HEK293 (cell line): ENCODE results near the gene SAYSD1.
A peak's percentile ranks its signal among the peaks of the same experiment; 100 is the strongest.

Experiments
- CTCF ChIA-PET: fragments of 350-600 bp; formaldehyde crosslinking; extraction: SDS; loops from one replicate; lab custom pipeline; 2021; ENCODE audit warnings: antibody characterized with exemption; lab: Yijun Ruan, JAX
- POLR2A ChIA-PET: fragments of 300-600 bp; formaldehyde crosslinking; extraction: SDS; loops from one replicate; lab custom pipeline; 2020; ENCODE audit warnings: antibody characterized with exemption, inconsistent platforms; lab: Yijun Ruan, JAX
- H3K27ac ChIP-seq: fragments of 200-500 bp; sonication (Bioruptor generic); 2 replicates; pipeline ENCODE4 v1.5.1; 2014; ENCODE audit warnings: low read depth, low read length, control low read depth, inconsistent platforms; ENCODE audit errors: extremely low read depth
- H3K36me3 ChIP-seq, 2 experiments: fragments of 200-500 bp in 1 of 2; sonication (Bioruptor generic) in 1 of 2; 1 replicate in 1 of 2; 2 replicates in 1 of 2; pipeline ENCODE4 v1.5.1; 2014 to 2017; ENCODE audit warnings: inconsistent platforms in 2 of 2, low read length in 2 of 2; ENCODE audit not compliant: control insufficient read depth in 2 of 2, insufficient read depth in 1 of 2
- H3K4me1 ChIP-seq: fragments of 200-500 bp; sonication (Bioruptor generic); 2 replicates; pipeline ENCODE4 v1.5.1; 2014; ENCODE audit warnings: mild to moderate bottlenecking, low read length, inconsistent platforms; ENCODE audit not compliant: control insufficient read depth, insufficient read depth
- H3K4me3 ChIP-seq: 2 replicates; pipeline ENCODE4 v1.5.1; 2011; ENCODE audit warnings: low read depth, mild to moderate bottlenecking, control low read depth, low read length, moderate library complexity
- H3K9me3 ChIP-seq: fragments of 200-500 bp; sonication (Bioruptor generic); 2 replicates; pipeline ENCODE4 v1.5.1; 2014; ENCODE audit warnings: low read depth, low read length, inconsistent platforms; ENCODE audit not compliant: control insufficient read depth, insufficient read depth
- BCL11A ChIP-seq: fragments of 450-650 bp; formaldehyde crosslinking; IDR thresholded peaks from 2 replicates; pipeline ENCODE4 v1.5.1; 2016; ENCODE audit warnings: low read depth, missing biosample characterization, missing genetic modification characterization
- GLI4 ChIP-seq: fragments of 450-650 bp; formaldehyde crosslinking; IDR thresholded peaks from 2 replicates; pipeline ENCODE4 v1.5.1; 2016; ENCODE audit warnings: missing biosample characterization, missing genetic modification characterization
- GLIS2 ChIP-seq: fragments of 450-650 bp; formaldehyde crosslinking; IDR thresholded peaks from 2 replicates; pipeline ENCODE4 v1.5.1; 2016; ENCODE audit warnings: missing biosample characterization, missing genetic modification characterization
- HOXA7 ChIP-seq: sonication (generic); formaldehyde crosslinking; IDR thresholded peaks from 2 replicates; pipeline ENCODE4 v1.8.1; 2022; ENCODE audit warnings: missing genetic modification reagents, borderline replicate concordance
- KLF16 ChIP-seq: fragments of 450-650 bp; formaldehyde crosslinking; IDR thresholded peaks from 2 replicates; pipeline ENCODE4 v1.5.1; 2017; ENCODE audit warnings: missing biosample characterization, missing genetic modification characterization
- KLF8 ChIP-seq: fragments of 450-650 bp; formaldehyde crosslinking; IDR thresholded peaks from 2 replicates; pipeline ENCODE4 v1.5.1; 2016; ENCODE audit warnings: missing biosample characterization, missing genetic modification characterization
- OSR2 ChIP-seq: fragments of 450-650 bp; formaldehyde crosslinking; IDR thresholded peaks from 2 replicates; pipeline ENCODE4 v1.5.1; 2016; ENCODE audit warnings: missing biosample characterization, missing genetic modification characterization
- OVOL3 ChIP-seq: fragments of 450-650 bp; formaldehyde crosslinking; IDR thresholded peaks from 2 replicates; pipeline ENCODE4 v1.5.1; 2016; ENCODE audit warnings: missing biosample characterization, missing genetic modification characterization
- REPIN1 ChIP-seq: fragments of 450-650 bp; formaldehyde crosslinking; IDR thresholded peaks from 2 replicates; pipeline ENCODE4 v1.5.1; 2017; ENCODE audit warnings: missing biosample characterization, missing genetic modification characterization, low read depth
- YY1 ChIP-seq: fragments of 450-650 bp; formaldehyde crosslinking; IDR thresholded peaks from 2 replicates; pipeline ENCODE4 v1.5.1; 2018; ENCODE audit warnings: missing biosample characterization, missing genetic modification characterization
- ZFP3 ChIP-seq: fragments of 450-650 bp; formaldehyde crosslinking; IDR thresholded peaks from 2 replicates; pipeline ENCODE4 v1.5.1; 2016; ENCODE audit warnings: low read depth, missing biosample characterization, missing genetic modification characterization
- ZFP69B ChIP-seq: fragments of 450-650 bp; formaldehyde crosslinking; IDR thresholded peaks from 2 replicates; pipeline ENCODE4 v1.5.1; 2016; ENCODE audit warnings: missing biosample characterization, missing genetic modification characterization
- ZNF132 ChIP-seq: fragments of 450-650 bp; formaldehyde crosslinking; IDR thresholded peaks from 2 replicates; pipeline ENCODE4 v1.5.1; 2017; ENCODE audit warnings: missing biosample characterization, missing genetic modification characterization, borderline replicate concordance
- ZNF211 ChIP-seq: fragments of 450-650 bp; formaldehyde crosslinking; IDR thresholded peaks from 2 replicates; pipeline ENCODE4 v1.5.1; 2016; ENCODE audit warnings: low read depth, missing biosample characterization, missing genetic modification characterization
- ZNF23 ChIP-seq: fragments of 450-650 bp; formaldehyde crosslinking; IDR thresholded peaks from 2 replicates; pipeline ENCODE4 v1.5.1; 2016; ENCODE audit warnings: missing biosample characterization, missing genetic modification characterization, borderline replicate concordance
- ZNF239 ChIP-seq: fragments of 450-650 bp; formaldehyde crosslinking; IDR thresholded peaks from 2 replicates; pipeline ENCODE4 v1.5.1; 2016; ENCODE audit warnings: missing biosample characterization, missing genetic modification characterization
- ZNF292 ChIP-seq: fragments of 450-650 bp; formaldehyde crosslinking; IDR thresholded peaks from 2 replicates; pipeline ENCODE4 v1.5.1; 2016; ENCODE audit warnings: low read depth, missing biosample characterization, missing genetic modification characterization, borderline replicate concordance
- ZNF350 ChIP-seq: fragments of 450-650 bp; formaldehyde crosslinking; IDR thresholded peaks from 2 replicates; pipeline ENCODE4 v1.5.0; 2017; ENCODE audit warnings: missing biosample characterization, mild to moderate bottlenecking, missing genetic modification characterization
- ZNF610 ChIP-seq: fragments of 450-650 bp; formaldehyde crosslinking; IDR thresholded peaks from 2 replicates; pipeline ENCODE4 v1.5.1; 2016; ENCODE audit warnings: missing biosample characterization, missing genetic modification characterization, borderline replicate concordance
- ZNF658 ChIP-seq: fragments of 450-650 bp; formaldehyde crosslinking; IDR thresholded peaks from 2 replicates; pipeline ENCODE4; 2016; ENCODE audit warnings: missing biosample characterization, missing genetic modification characterization
- ZNF785 ChIP-seq: fragments of 450-650 bp; formaldehyde crosslinking; IDR thresholded peaks from 2 replicates; pipeline ENCODE4 v1.5.1; 2016; ENCODE audit warnings: missing biosample characterization, missing genetic modification characterization
- ZNF792 ChIP-seq: fragments of 450-650 bp; formaldehyde crosslinking; IDR thresholded peaks from 2 replicates; pipeline ENCODE4 v1.5.1; 2016; ENCODE audit warnings: missing biosample characterization, missing genetic modification characterization
- ZSCAN30 ChIP-seq: fragments of 450-650 bp; IDR thresholded peaks from 2 replicates; pipeline ENCODE4 v1.5.1; 2018; ENCODE audit warnings: missing biosample characterization, mild to moderate bottlenecking, missing genetic modification characterization, moderate library complexity
- TF ChIP-seq, protein P1 (sequence below): fragments of 450-650 bp; formaldehyde crosslinking; IDR thresholded peaks from 2 replicates; pipeline ENCODE4 v1.5.1; 2017; ENCODE audit warnings: missing biosample characterization, missing genetic modification characterization
- TF ChIP-seq, protein P2 (sequence below): fragments of 450-650 bp; formaldehyde crosslinking; IDR thresholded peaks from 2 replicates; pipeline ENCODE4 v1.5.1; 2016; ENCODE audit warnings: missing biosample characterization, missing genetic modification characterization
- TF ChIP-seq, protein P3 (sequence below): fragments of 450-650 bp; formaldehyde crosslinking; IDR thresholded peaks from 2 replicates; pipeline ENCODE4 v1.5.1; 2016; ENCODE audit warnings: missing biosample characterization, missing genetic modification characterization
- TF ChIP-seq, protein P4 (sequence below): fragments of 450-650 bp; formaldehyde crosslinking; IDR thresholded peaks from 2 replicates; pipeline ENCODE4 v1.5.1; 2016; ENCODE audit warnings: missing biosample characterization, missing genetic modification characterization
- TF ChIP-seq, protein P5 (sequence below): fragments of 450-650 bp; formaldehyde crosslinking; IDR thresholded peaks from 2 replicates; pipeline ENCODE4 v1.5.1; 2016; ENCODE audit warnings: missing biosample characterization, missing genetic modification characterization, borderline replicate concordance

SAYSD1 gene, protein sequence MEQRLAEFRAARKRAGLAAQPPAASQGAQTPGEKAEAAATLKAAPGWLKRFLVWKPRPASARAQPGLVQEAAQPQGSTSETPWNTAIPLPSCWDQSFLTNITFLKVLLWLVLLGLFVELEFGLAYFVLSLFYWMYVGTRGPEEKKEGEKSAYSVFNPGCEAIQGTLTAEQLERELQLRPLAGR

DNA sequence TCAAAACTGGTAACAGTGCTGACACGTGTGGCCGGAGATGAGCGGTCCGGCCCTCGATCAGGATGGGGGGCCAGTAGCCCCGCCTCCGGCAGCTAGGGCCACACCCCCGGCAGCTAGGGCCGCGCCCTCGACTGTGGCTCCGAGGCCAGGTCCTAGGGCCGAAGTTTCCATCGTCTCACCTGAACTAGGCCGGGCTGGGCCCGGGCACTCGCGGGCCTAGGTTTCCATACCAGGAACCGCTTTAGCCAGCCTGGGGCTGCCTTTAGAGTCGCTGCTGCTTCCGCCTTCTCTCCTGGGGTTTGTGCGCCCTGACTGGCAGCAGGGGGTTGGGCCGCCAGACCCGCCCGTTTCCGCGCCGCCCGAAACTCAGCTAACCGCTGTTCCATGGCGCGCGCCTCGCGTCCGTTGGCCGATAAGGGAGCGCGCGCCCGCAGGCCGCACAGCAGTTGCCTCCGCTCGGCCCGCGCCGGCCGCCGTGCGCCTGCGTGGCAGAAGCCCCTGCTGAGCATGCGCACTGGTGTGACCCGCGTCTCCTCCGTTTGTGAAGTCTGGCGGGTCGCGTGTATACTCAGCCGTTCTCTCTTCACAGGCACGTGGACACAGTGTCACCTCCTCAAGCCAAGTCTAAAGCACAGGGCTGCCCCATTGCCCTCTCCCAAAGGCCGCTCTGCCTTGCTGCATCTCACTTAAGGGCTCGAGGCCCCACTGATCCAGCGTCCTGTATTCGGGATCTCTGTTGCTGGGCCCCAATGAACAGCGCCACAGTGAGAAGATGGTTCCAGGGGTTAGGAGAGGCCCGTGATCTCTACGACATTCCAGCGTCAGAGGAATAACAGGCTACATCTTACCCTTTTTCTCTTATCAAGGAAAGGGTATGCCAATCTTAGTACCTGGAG is at the start of gene SAYSD1:
Gene SAYSD1 (minus strand): TSS at position 483 of the 896 bp plus-strand sequence. CDS start 97 bp downstream, at position 386.
- Histone ChIP-seq H3K4me1 (0 out of 2 replicates have a peak, but pooled peaks cover 3% of the 10 kb centered on the region), H3K27ac (peak within 1 kb of the TSS; percentile 87), H3K9me3 (no peaks in the 10 kb centered on the region), H3K4me3 (peak within 1 kb of the TSS; percentile 75), H3K36me3 (peaks cover 0 to 9% of the 10 kb centered on the region in 2 experiments; a peak in 1 of 3 replicates)
- ChIA-PET CTCF (interaction anchor here (0.7 to 1.0 kb wide), 6 partner anchors 8 to 1192 kb away, joined by 3 read pairs; no protein-coding TSS in a partner anchor), POLR2A (interaction anchor here (0.6 to 1.8 kb wide), 13 partner anchors 9 to 191 kb away, joined by 3 to 6 read pairs (median 4); no protein-coding TSS in a partner anchor)
- TF ChIP-seq KLF8 (tag by site-specific recombination) (peak; percentile 97), ZNF211 (tag by site-specific recombination) (no peak), ZSCAN30 (tag by site-specific recombination) (peak; percentile 94), ZFP3 (no peak), ZNF658 (tag by site-specific recombination) (no peak), GLIS2 (peak; percentile 92), ZNF132 (tag by site-specific recombination) (no peak), ZNF350 (no peak), ZNF792 (tag by site-specific recombination) (no peak), ZNF292 (tag by site-specific recombination) (no peak), ZNF23 (tag by site-specific recombination) (no peak), BCL11A (tag by site-specific recombination) (peak; percentile 68), ZNF239 (tag by site-specific recombination) (peak; percentile 55; the same call in 1 of the 2 replicates), HOXA7 (CRISPR knock-in tag) (peak; percentile 63; the same call in 1 of the 2 replicates), ZFP69B (tag by site-specific recombination) (peak; percentile 85), KLF16 (tag by site-specific recombination) (peak; percentile 93), ZNF610 (tag by site-specific recombination) (peak; percentile 91), YY1 (tag by site-specific recombination) (peak; percentile 82), OSR2 (tag by site-specific recombination) (peak; percentile 34; the same call in 1 of the 2 replicates), GLI4 (tag by site-specific recombination) (peak; percentile 84), OVOL3 (tag by site-specific recombination) (peak; percentile 81), ZNF785 (tag by site-specific recombination) (peak; percentile 55; the same call in 1 of the 2 replicates), REPIN1 (tag by site-specific recombination) (0 out of 2 replicates have a peak, but pooled peaks have one; percentile 81)
- TF ChIP-seq, protein P1, sequence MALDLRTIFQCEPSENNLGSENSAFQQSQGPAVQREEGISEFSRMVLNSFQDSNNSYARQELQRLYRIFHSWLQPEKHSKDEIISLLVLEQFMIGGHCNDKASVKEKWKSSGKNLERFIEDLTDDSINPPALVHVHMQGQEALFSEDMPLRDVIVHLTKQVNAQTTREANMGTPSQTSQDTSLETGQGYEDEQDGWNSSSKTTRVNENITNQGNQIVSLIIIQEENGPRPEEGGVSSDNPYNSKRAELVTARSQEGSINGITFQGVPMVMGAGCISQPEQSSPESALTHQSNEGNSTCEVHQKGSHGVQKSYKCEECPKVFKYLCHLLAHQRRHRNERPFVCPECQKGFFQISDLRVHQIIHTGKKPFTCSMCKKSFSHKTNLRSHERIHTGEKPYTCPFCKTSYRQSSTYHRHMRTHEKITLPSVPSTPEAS = peak; percentile 63; the same call in 1 of the 2 replicates
- TF ChIP-seq, protein P2, sequence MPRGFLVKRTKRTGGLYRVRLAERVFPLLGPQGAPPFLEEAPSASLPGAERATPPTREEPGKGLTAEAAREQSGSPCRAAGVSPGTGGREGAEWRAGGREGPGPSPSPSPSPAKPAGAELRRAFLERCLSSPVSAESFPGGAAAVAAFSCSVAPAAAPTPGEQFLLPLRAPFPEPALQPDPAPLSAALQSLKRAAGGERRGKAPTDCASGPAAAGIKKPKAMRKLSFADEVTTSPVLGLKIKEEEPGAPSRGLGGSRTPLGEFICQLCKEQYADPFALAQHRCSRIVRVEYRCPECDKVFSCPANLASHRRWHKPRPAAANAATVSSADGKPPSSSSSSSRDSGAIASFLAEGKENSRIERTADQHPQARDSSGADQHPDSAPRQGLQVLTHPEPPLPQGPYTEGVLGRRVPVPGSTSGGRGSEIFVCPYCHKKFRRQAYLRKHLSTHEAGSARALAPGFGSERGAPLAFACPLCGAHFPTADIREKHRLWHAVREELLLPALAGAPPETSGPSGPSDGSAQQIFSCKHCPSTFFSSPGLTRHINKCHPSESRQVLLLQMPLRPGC (tag by site-specific recombination) = peak; percentile 50; the same call in 1 of the 2 replicates
- TF ChIP-seq, protein P3, sequence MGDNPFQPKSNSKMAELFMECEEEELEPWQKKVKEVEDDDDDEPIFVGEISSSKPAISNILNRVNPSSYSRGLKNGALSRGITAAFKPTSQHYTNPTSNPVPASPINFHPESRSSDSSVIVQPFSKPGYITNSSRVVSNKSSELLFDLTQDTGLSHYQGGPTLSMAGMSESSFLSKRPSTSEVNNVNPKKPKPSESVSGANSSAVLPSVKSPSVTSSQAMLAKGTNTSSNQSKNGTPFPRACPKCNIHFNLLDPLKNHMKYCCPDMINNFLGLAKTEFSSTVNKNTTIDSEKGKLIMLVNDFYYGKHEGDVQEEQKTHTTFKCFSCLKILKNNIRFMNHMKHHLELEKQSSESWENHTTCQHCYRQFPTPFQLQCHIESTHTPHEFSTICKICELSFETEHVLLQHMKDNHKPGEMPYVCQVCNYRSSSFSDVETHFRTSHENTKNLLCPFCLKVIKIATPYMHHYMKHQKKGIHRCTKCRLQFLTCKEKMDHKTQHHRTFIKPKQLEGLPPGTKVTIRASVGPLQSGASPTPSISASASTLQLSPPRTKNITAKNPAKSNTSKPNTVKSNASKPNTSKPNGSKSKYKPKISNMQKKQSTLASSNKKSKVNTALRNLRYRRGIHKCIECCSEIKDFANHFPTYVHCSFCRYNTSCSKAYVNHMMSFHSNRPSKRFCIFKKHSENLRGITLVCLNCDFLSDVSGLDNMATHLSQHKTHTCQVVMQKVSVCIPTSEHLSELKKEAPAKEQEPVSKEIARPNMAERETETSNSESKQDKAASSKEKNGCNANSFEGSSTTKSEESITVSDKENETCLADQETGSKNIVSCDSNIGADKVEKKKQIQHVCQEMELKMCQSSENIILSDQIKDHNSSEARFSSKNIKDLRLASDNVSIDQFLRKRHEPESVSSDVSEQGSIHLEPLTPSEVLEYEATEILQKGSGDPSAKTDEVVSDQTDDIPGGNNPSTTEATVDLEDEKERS = no peak; the same call in 1 of the 2 replicates
- TF ChIP-seq, protein P4, sequence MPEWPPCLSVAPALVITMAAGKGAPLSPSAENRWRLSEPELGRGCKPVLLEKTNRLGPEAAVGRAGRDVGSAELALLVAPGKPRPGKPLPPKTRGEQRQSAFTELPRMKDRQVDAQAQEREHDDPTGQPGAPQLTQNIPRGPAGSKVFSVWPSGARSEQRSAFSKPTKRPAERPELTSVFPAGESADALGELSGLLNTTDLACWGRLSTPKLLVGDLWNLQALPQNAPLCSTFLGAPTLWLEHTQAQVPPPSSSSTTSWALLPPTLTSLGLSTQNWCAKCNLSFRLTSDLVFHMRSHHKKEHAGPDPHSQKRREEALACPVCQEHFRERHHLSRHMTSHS = 0 out of 2 replicates have a peak, but pooled peaks have one; percentile 40
- TF ChIP-seq, protein P5, sequence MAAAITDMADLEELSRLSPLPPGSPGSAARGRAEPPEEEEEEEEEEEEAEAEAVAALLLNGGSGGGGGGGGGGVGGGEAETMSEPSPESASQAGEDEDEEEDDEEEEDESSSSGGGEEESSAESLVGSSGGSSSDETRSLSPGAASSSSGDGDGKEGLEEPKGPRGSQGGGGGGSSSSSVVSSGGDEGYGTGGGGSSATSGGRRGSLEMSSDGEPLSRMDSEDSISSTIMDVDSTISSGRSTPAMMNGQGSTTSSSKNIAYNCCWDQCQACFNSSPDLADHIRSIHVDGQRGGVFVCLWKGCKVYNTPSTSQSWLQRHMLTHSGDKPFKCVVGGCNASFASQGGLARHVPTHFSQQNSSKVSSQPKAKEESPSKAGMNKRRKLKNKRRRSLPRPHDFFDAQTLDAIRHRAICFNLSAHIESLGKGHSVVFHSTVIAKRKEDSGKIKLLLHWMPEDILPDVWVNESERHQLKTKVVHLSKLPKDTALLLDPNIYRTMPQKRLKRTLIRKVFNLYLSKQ = no peak
